ENCODE measurements around the gene YIPF3. TPM values are rescaled to one million over a fixed set of nuclear protein-coding genes. Genes with fewer than 3 reads are reported as not detected.
A peak's percentile ranks its signal among the peaks of the same experiment; 100 is the strongest.

The YIPF3 gene
- total RNA-seq, 1 experiment from 2014 or later = 91.3 TPM

- Histone ChIP-seq H3K36me3 (ENCODE audit: low read depth) (peaks cover 9% of the 10 kb centered on the region; the same call in 1 of the 2 replicates), H3K9me2 (ENCODE audit: insufficient read depth) (no peaks in the 10 kb centered on the region), H3K27ac (no peak overlapping the region), H3K27me3 (ENCODE audit: insufficient read depth, low read depth) (no peaks in the 10 kb centered on the region), H2AFZ (no peak overlapping the region), H3K9me3 (ENCODE audit: insufficient read depth, low read depth) (no peaks in the 10 kb centered on the region), H3K4me2 (peak overlapping the region; percentile 79), H3K4me1 (replicated peaks; ENCODE audit: insufficient read depth) (peaks cover 14% of the 10 kb centered on the region), H3F3A (ENCODE audit: insufficient read depth, low read depth) (peaks cover 28% of the 10 kb centered on the region), H3K79me2 (ENCODE audit: low read depth) (peaks cover 13% of the 10 kb centered on the region), H3K4me3 (no peak overlapping the region), H4K20me1 (ENCODE audit: insufficient read depth) (peaks cover 9% of the 10 kb centered on the region)
- intact Hi-C loops (cut with micrococcal nuclease; ENCODE audit: unreplicated experiment) = no loop called here
- DNase-seq = no peak
- no TSS peak for BruUV-seq (replicated peaks)
- ChIA-PET CTCF (no interaction called here), POLR2A (ENCODE audit: unreplicated experiment) (interaction anchor here (0.6 kb wide), 1 partner anchor 273 kb away, joined by 11 read pairs; no protein-coding TSS in a partner anchor)
- TF ChIP-seq EZH2 (IDR thresholded peaks at IDR 0.05; ENCODE audit: low read depth) (no peak), CTCF (conservative IDR thresholded peaks at IDR 0.05) (no peak)
Observed at GRCh38 chr6:43510827-43511163, 5.9 kb downstream of the YIPF3 start.

GRCh38 chr6:43509984-43510826, 6.5 kb downstream of the YIPF3 start, which contains the start of gene LRRC73:
Gene LRRC73, minus strand, starts transcription at chr6:43510346. Its CDS starts 561 bp downstream, at chr6:43509785.
- intact Hi-C loops (cut with micrococcal nuclease; ENCODE audit: unreplicated experiment) = no loop called here
- POLR2A ChIA-PET (ENCODE audit: unreplicated experiment) = interaction anchor here (0.6 kb wide), 2 partner anchors 22 to 272 kb away, joined by 11 to 35 read pairs; no protein-coding TSS in a partner anchor

More at GRCh38 chr6:43509984-43510826, 6.5 kb downstream of the YIPF3 start, which contains the start of gene LRRC73:
- peaks cover 31% of the 10 kb centered on the region for H3F3A ChIP-seq (ENCODE audit: insufficient read depth, low read depth)
- no peaks in the 10 kb centered on the region for H3K9me2 ChIP-seq (ENCODE audit: insufficient read depth)
- H4K20me1 ChIP-seq (ENCODE audit: insufficient read depth) = peaks cover 7% of the 10 kb centered on the region
- H3K36me3 ChIP-seq (ENCODE audit: low read depth) = peaks cover 9% of the 10 kb centered on the region; the same call in 1 of the 2 replicates
- H2AFZ ChIP-seq = peak within 1 kb of the TSS; percentile 80
- H3K27ac ChIP-seq = no peak within 1 kb of the TSS
- peak within 1 kb of the TSS; percentile 79 for H3K4me2 ChIP-seq
- peaks cover 8% of the 10 kb centered on the region; the same call in 1 of the 2 replicates for H3K4me1 ChIP-seq (replicated peaks; ENCODE audit: insufficient read depth)
- H3K79me2 ChIP-seq (ENCODE audit: low read depth) = peaks cover 7% of the 10 kb centered on the region
- no peak for TF ChIP-seq CTCF (conservative IDR thresholded peaks at IDR 0.05)
- no peak for TF ChIP-seq EZH2 (IDR thresholded peaks at IDR 0.05; ENCODE audit: low read depth)
- peak; percentile 49 to 84 for DNase-seq
- no peaks in the 10 kb centered on the region for H3K9me3 ChIP-seq (ENCODE audit: insufficient read depth, low read depth)
- H3K27me3 ChIP-seq (ENCODE audit: insufficient read depth, low read depth) = no peaks in the 10 kb centered on the region
- H3K4me3 ChIP-seq = peak within 1 kb of the TSS; percentile 84; the same call in 1 of the 2 replicates
- BruUV-seq (replicated peaks) = no TSS peak
- CTCF ChIA-PET = interaction anchor here (0.6 kb wide), 2 partner anchors 120 to 317 kb away, joined by 3 to 4 read pairs; no protein-coding TSS in a partner anchor

All from PC-9 (cell line).